Measurements from ENCODE around the gene WDR91. TPM values are rescaled to one million over a fixed set of nuclear protein-coding genes. Genes with fewer than 3 reads are reported as not detected.

The WDR91 gene
- total RNA-seq, 1 experiment from 2014 or later, result 10.1 TPM

DNA sequence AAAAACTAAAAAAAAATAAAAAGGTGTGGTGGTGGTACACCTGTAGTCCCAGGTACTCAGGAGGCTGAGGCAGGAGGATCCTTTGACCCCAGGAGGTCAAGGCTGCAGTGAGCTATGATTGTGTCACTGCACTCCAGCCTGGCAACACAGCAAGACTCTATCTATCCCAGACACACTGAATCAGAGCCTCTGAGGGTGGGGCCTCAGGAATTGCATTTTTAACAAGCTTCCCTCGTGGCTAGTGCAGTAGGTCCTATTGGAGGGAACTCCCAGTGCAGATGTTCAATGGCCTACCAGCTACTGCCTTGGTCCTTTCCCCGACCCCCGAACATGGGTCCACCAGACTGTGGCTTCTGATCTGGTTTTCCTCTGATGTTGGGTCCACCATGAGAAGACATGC is 37.2 kb upstream of the WDR91 start:
- H4K20me1 ChIP-seq (ENCODE audit: insufficient read depth), result no peaks in the 10 kb centered on the region
- no peak for TF ChIP-seq EGR1 (IDR thresholded peaks at IDR 0.05; ENCODE audit: low read depth)
- TF ChIP-seq SIN3A (IDR thresholded peaks at IDR 0.05; ENCODE audit: low read depth), result no peak
- TF ChIP-seq, protein P1, sequence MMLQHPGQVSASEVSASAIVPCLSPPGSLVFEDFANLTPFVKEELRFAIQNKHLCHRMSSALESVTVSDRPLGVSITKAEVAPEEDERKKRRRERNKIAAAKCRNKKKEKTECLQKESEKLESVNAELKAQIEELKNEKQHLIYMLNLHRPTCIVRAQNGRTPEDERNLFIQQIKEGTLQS (IDR thresholded peaks at IDR 0.05), result no peak
- TF ChIP-seq FOSL1 (IDR thresholded peaks at IDR 0.05; ENCODE audit: low read depth), result no peak
- no peak for TF ChIP-seq EZH2phosphoT487 (IDR thresholded peaks at IDR 0.05; ENCODE audit: borderline replicate concordance)
- TF ChIP-seq POLR2A (IDR thresholded peaks at IDR 0.05; ENCODE audit: borderline replicate concordance, extremely low read depth, insufficient read depth, insufficient read length), result no peak
- H3K9me2 ChIP-seq (ENCODE audit: insufficient read depth), result no peaks in the 10 kb centered on the region
- H3K27me3 ChIP-seq (ENCODE audit: insufficient read depth, low read length), result no peaks in the 10 kb centered on the region
- DNase-seq (ENCODE audit: low read depth, low spot score), result no peak
- no peak overlapping the region for H2AFZ ChIP-seq (ENCODE audit: low read depth, low read length, poor library complexity, severe bottlenecking)
- intact Hi-C loops (cut with micrococcal nuclease), result no loop called here
- ChIA-PET POLR2A (no interaction called here), CTCF (no interaction called here), RAD21 (ENCODE audit: low non-redundant PET in 1 of 2, low total read pairs in 2 of 2, uncharacterized antibody in 2 of 2, unreplicated experiment in 2 of 2) (no interaction called here)
- no TSS peak for BruUV-seq (replicated peaks)
- H3K9me3 ChIP-seq (ENCODE audit: control insufficient read depth in 1 of 2, insufficient read depth in 1 of 2, low read depth in 1 of 2, low read length in 2 of 2), result no peaks in the 10 kb centered on the region
- no peaks in the 10 kb centered on the region for H3K36me3 ChIP-seq (ENCODE audit: control insufficient read depth in 1 of 2, insufficient read depth in 2 of 2, low read length in 2 of 2)
- no peak overlapping the region for H3K9ac ChIP-seq (ENCODE audit: low read length)
- H3K4me2 ChIP-seq (ENCODE audit: low read length), result no peak overlapping the region
- no peaks in the 10 kb centered on the region for H3K79me2 ChIP-seq (ENCODE audit: insufficient read depth, low read length)
- ATAC-seq, result no peak
- peaks cover 0 to 4% of the 10 kb centered on the region in 2 experiments; a peak in 2 of 4 replicates for H3K4me1 ChIP-seq (ENCODE audit: control insufficient read depth in 1 of 2, insufficient read depth in 2 of 2, low read length in 2 of 2)
- no peak overlapping the region for H3K27ac ChIP-seq (ENCODE audit: low read depth, low read length)
- no peak overlapping the region for H3K4me3 ChIP-seq (replicated peaks in 1 of 2; ENCODE audit: low read depth in 1 of 2, low read length in 2 of 2)

GRCh38 chr7:135247746-135248471 is 36.6 kb upstream of the WDR91 start:
- Histone ChIP-seq H3K27ac (ENCODE audit: low read depth, low read length) (no peak overlapping the region), H3K9me3 (ENCODE audit: control insufficient read depth in 1 of 2, insufficient read depth in 1 of 2, low read depth in 1 of 2, low read length in 2 of 2) (no peaks in the 10 kb centered on the region), H3K4me2 (ENCODE audit: low read length) (no peak overlapping the region), H3K9me2 (ENCODE audit: insufficient read depth) (no peaks in the 10 kb centered on the region), H3K4me1 (ENCODE audit: control insufficient read depth in 1 of 2, insufficient read depth in 2 of 2, low read length in 2 of 2) (no peaks in the 10 kb centered on the region), H2AFZ (ENCODE audit: low read depth, low read length, poor library complexity, severe bottlenecking) (no peak overlapping the region), H3K4me3 (replicated peaks in 1 of 2; ENCODE audit: low read depth in 1 of 2, low read length in 2 of 2) (no peak overlapping the region), H3K36me3 (ENCODE audit: control insufficient read depth in 1 of 2, insufficient read depth in 2 of 2, low read length in 2 of 2) (no peaks in the 10 kb centered on the region), H3K79me2 (ENCODE audit: insufficient read depth, low read length) (no peaks in the 10 kb centered on the region), H3K9ac (ENCODE audit: low read length) (no peak overlapping the region), H4K20me1 (ENCODE audit: insufficient read depth) (no peaks in the 10 kb centered on the region), H3K27me3 (ENCODE audit: insufficient read depth, low read length) (no peaks in the 10 kb centered on the region)
- DNase-seq (ENCODE audit: low read depth, low spot score) (no peak), ATAC-seq (no peak)
- ChIA-PET POLR2A (no interaction called here), CTCF (no interaction called here), RAD21 (ENCODE audit: low non-redundant PET in 1 of 2, low total read pairs in 2 of 2, uncharacterized antibody in 2 of 2, unreplicated experiment in 2 of 2) (no interaction called here)
- no TSS peak for BruUV-seq (replicated peaks)
- intact Hi-C loops (cut with micrococcal nuclease), result no loop called here
- TF ChIP-seq EZH2phosphoT487 (IDR thresholded peaks at IDR 0.05; ENCODE audit: borderline replicate concordance) (no peak), ZFX (IDR thresholded peaks at IDR 0.05) (no peak), CEBPB (IDR thresholded peaks at IDR 0.05; ENCODE audit: low read depth) (no peak), REST (IDR thresholded peaks at IDR 0.05; ENCODE audit: low read depth) (no peak), POLR2A (IDR thresholded peaks at IDR 0.05; ENCODE audit: borderline replicate concordance, extremely low read depth, insufficient read depth, insufficient read length) (no peak), EGR1 (IDR thresholded peaks at IDR 0.05; ENCODE audit: low read depth) (no peak), EZH2 (IDR thresholded peaks at IDR 0.05) (no peak)
